Gastroesophageal sphincter (tissue), 3 donors: ENCODE results near the gene CTDSP1.

Experiments
- POLR2A ChIP-seq, 2 donors: fragments of 450-650 bp; IDR thresholded peaks; one replicate each; pipeline ENCODE4 v1.6.1; 2017; ENCODE audit warnings: antibody characterized with exemption in 2 of 2, mild to moderate bottlenecking in 2 of 2, moderate library complexity in 1 of 2
- POLR2AphosphoS5 ChIP-seq: sonication (generic); formaldehyde crosslinking; IDR thresholded peaks from one replicate; pipeline ENCODE4 v1.6.1; 2017; ENCODE audit warnings: antibody characterized with exemption
- TF ChIP-seq, protein P1 (sequence below), 4 experiments: fragments of 200-600 bp in 2 of 4; fragments of 450-650 bp in 2 of 4; sonication (generic) in 1 of 4; IDR thresholded peaks; one replicate each; pipeline ENCODE4 v1.5.1; 2017 to 2019; ENCODE audit warnings: antibody characterized with exemption in 4 of 4, mild to moderate bottlenecking in 2 of 4, moderate library complexity in 2 of 4

DNA sequence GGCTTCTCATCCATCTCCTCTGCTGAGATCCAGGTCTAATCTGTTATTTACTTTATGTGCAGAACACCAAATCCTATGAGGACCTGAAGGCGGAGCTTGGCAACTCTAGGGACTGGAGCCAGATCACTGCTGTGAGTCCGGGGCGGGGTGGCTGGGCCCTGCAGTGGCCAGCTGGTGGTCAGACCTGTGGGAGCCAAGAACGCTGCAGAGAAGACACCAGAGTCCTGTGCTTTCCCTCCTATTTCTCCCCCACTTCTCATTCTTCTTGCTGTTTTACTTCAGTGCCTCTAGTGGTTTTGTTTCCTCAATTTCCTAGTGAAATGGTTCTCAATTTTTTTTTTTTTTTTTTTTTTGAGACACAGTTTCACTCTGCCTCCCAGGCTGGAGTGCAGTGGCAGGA lies 38.9 kb downstream of the CTDSP1 start:
- TF ChIP-seq, protein P1, sequence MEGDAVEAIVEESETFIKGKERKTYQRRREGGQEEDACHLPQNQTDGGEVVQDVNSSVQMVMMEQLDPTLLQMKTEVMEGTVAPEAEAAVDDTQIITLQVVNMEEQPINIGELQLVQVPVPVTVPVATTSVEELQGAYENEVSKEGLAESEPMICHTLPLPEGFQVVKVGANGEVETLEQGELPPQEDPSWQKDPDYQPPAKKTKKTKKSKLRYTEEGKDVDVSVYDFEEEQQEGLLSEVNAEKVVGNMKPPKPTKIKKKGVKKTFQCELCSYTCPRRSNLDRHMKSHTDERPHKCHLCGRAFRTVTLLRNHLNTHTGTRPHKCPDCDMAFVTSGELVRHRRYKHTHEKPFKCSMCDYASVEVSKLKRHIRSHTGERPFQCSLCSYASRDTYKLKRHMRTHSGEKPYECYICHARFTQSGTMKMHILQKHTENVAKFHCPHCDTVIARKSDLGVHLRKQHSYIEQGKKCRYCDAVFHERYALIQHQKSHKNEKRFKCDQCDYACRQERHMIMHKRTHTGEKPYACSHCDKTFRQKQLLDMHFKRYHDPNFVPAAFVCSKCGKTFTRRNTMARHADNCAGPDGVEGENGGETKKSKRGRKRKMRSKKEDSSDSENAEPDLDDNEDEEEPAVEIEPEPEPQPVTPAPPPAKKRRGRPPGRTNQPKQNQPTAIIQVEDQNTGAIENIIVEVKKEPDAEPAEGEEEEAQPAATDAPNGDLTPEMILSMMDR (IDR thresholded peaks at IDR 0.05) = no peak
- no peak for TF ChIP-seq POLR2AphosphoS5
- TF ChIP-seq POLR2A (IDR thresholded peaks at IDR 0.05) = no peak
